ENCODE measurements around the gene AGBL1. TPM values are rescaled to one million over a fixed set of nuclear protein-coding genes. Genes with fewer than 3 reads are reported as not detected.

The AGBL1 gene
- total RNA-seq, 1 donor from 2014 or later: not detected

DNA sequence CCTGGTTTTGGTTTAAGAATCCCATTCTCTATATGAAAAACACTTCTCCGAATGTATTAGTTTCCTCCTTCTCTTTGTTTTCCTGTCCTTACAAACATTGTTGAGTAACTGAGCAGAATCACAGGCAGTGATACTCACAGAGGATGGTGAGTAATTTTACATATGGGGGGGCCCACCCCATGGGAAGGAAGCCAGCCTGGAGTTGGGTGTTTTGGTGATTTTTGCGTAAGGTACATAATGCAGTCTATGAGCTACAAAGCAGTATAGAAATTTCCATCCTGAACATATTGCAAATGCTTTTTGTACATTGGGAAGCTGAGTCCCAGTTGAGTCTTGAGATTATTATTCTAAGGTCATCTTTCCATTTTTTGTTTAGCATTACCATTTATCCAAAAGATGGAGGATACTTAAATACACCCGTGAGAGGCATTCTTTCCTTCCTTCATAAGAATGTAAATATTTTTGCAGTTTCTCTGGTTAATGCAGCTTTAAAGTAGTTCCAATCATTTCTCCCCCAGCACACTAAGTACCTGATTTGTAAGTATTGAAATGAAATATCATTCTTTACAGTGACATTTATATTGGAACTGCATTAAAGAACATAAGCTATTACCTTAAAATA, 476.8 kb downstream of the AGBL1 start:
- Histone ChIP-seq H3K4me3 (no peak overlapping the region), H3K9me3 (replicated peaks) (peaks cover 20% of the 10 kb centered on the region), H3K4me1 (peaks cover 8% of the 10 kb centered on the region), H3K36me3 (no peaks in the 10 kb centered on the region), H3K27me3 (ENCODE audit: low read depth) (no peaks in the 10 kb centered on the region), H3K27ac (replicated peaks) (no peak overlapping the region)
- intact Hi-C loops (cut with micrococcal nuclease): no loop called here
- no peak for DNase-seq
- TF ChIP-seq, protein P1, sequence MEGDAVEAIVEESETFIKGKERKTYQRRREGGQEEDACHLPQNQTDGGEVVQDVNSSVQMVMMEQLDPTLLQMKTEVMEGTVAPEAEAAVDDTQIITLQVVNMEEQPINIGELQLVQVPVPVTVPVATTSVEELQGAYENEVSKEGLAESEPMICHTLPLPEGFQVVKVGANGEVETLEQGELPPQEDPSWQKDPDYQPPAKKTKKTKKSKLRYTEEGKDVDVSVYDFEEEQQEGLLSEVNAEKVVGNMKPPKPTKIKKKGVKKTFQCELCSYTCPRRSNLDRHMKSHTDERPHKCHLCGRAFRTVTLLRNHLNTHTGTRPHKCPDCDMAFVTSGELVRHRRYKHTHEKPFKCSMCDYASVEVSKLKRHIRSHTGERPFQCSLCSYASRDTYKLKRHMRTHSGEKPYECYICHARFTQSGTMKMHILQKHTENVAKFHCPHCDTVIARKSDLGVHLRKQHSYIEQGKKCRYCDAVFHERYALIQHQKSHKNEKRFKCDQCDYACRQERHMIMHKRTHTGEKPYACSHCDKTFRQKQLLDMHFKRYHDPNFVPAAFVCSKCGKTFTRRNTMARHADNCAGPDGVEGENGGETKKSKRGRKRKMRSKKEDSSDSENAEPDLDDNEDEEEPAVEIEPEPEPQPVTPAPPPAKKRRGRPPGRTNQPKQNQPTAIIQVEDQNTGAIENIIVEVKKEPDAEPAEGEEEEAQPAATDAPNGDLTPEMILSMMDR (IDR thresholded peaks at IDR 0.05; ENCODE audit: borderline replicate concordance): no peak

DNA sequence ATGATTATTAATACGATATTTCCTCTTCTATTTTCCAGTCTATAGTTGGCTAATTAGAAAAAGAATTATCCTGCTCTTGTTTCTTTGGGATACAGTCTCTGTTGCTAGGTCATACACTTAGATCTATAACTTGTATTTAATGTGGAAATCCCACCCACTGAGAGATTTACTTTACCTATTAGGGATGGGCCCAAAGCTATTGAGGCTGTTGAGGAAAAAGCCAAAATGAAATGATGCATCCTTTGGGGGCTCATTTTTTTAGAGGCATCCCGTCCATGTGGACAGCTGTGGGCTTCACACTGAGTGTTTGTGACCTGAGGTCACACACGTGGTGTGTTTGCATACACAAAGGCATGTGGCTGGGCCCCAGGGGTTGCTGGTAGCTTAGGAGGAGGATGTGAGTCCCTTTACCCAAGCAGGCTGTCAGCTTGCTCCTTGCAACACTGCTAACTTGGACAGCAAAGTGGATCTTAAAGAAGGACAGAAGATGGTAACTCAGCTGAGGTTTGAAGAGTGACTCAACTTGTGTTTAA, 477.4 kb downstream of the AGBL1 start:
- TF ChIP-seq, protein P1 (IDR thresholded peaks at IDR 0.05; ENCODE audit: borderline replicate concordance): no peak
- Histone ChIP-seq H3K4me3 (no peak overlapping the region), H3K4me1 (peaks cover 8% of the 10 kb centered on the region), H3K27me3 (ENCODE audit: low read depth) (no peaks in the 10 kb centered on the region), H3K27ac (replicated peaks) (no peak overlapping the region), H3K9me3 (replicated peaks) (peaks cover 17% of the 10 kb centered on the region), H3K36me3 (no peaks in the 10 kb centered on the region)
- no peak for DNase-seq
- intact Hi-C loops (cut with micrococcal nuclease): no loop called here

DNA sequence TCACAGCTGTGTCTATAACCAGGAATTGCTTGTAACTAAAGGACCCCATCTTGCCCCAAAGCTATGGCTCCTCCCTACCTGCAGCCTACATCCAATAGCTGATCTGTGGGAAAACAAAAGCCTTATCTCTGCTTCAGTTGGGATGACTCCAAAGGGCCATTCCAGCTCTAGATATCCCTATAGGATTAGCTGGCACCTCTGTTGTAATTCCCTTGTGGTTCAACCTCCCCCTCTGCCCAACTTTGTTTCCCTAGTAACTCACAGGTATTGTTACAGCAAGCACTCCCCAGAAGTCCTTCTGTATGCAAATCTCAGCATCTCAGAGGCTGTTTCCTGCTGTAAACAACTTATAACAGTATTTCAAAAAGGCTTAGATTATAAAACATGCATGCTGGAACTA, 478.6 kb downstream of the AGBL1 start:
- Histone ChIP-seq H3K9me3 (replicated peaks) (peaks cover 13% of the 10 kb centered on the region), H3K4me1 (peaks cover 8% of the 10 kb centered on the region), H3K27ac (replicated peaks) (no peak overlapping the region), H3K4me3 (no peak overlapping the region), H3K36me3 (no peaks in the 10 kb centered on the region), H3K27me3 (ENCODE audit: low read depth) (no peaks in the 10 kb centered on the region)
- intact Hi-C loops (cut with micrococcal nuclease): no loop called here
- TF ChIP-seq, protein P1 (IDR thresholded peaks at IDR 0.05; ENCODE audit: borderline replicate concordance): no peak
- DNase-seq: no peak

DNA sequence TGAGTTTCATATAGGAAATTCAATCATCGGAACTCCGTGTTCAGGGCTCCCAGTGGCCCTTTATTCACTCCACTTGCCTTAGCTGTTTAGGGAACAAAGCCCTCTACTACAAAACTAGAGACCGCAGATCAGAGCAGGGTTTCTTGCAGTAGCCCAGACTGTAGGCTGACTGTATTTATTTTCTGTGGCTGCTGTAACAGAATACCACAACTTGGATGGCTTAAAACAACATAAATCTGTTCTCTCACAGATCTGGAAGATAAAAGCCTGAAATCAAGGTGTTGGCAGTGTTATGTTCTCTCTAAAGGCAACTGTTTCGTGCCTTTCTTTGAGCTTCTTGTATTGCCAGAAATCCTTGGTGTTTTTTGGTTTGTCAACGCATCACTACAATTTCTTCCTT, 479.0 kb downstream of the AGBL1 start:
- Histone ChIP-seq H3K27ac (replicated peaks) (no peak overlapping the region), H3K27me3 (ENCODE audit: low read depth) (no peaks in the 10 kb centered on the region), H3K4me3 (no peak overlapping the region), H3K9me3 (replicated peaks) (peaks cover 13% of the 10 kb centered on the region), H3K4me1 (peaks cover 8% of the 10 kb centered on the region), H3K36me3 (no peaks in the 10 kb centered on the region)
- DNase-seq: no peak
- TF ChIP-seq, protein P1 (IDR thresholded peaks at IDR 0.05; ENCODE audit: borderline replicate concordance): no peak
- intact Hi-C loops (cut with micrococcal nuclease): no loop called here

DNA sequence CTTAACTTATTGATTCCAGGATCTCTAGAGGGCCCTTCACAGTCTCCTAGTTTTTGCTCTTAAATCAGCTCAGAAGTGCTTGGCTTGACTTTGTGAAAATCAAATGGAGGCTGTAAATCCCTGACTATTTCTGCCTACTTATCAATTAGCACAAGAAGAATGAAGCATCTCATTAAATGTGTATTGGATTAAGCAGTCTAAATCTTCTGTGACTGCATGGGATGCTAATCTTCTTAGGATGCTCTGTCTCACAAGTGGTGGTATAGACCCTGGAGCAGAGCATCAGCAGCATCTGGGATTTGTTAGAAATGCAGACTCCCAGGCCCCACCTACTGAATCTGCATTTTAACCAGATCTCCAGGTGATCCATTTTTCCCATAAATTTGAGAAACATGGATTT, 488.7 kb downstream of the AGBL1 start:
- TF ChIP-seq, protein P1 (IDR thresholded peaks at IDR 0.05; ENCODE audit: borderline replicate concordance): no peak
- Histone ChIP-seq H3K9me3 (replicated peaks) (peaks cover 18% of the 10 kb centered on the region), H3K36me3 (no peaks in the 10 kb centered on the region), H3K27ac (replicated peaks) (no peak overlapping the region), H3K4me1 (peaks cover 7% of the 10 kb centered on the region), H3K4me3 (no peak overlapping the region), H3K27me3 (ENCODE audit: low read depth) (peaks cover 40% of the 10 kb centered on the region)
- intact Hi-C loops (cut with micrococcal nuclease): no loop called here
- no peak for DNase-seq

Data from left ventricle myocardium inferior (tissue), 1 donor.